Spleen (tissue), 11 donors: Measurements from ENCODE around the gene HSPA4. TPM values are rescaled to one million over a fixed set of nuclear protein-coding genes. Genes with fewer than 3 reads are reported as not detected.
"Not testable (repeated sequence)": the region's sequence is repeated elsewhere in the genome, so short reads cannot be mapped to it uniquely, and the experiment has no call there.

Source experiments
- DNase-seq: peaks from one replicate; pipeline ENCODE4 v3.0.0-alpha.2; 2020
- H3K27ac ChIP-seq, 8 donors: fragments of 200-600 bp; sonication (generic) in 7 of 8; 1 replicate in 4 of 8; 2 replicates in 4 of 8; pipeline versions ENCODE4 v1.5.0 to v1.8.0; 2016 to 2021; ENCODE audit warnings: inconsistent platforms in 4 of 8, mild to moderate bottlenecking in 4 of 8, moderate library complexity in 1 of 8
- H3K27me3 ChIP-seq, 7 donors: fragments of 200-600 bp; sonication (generic) in 6 of 7; replicated peaks in 1 of 7; 1 replicate in 4 of 7; 2 replicates in 3 of 7; pipeline versions ENCODE4 v1.5.0 to v1.8.0; 2016 to 2021; ENCODE audit warnings: inconsistent platforms in 3 of 7, mild to moderate bottlenecking in 1 of 7
- H3K36me3 ChIP-seq, 6 donors: fragments of 200-600 bp; sonication (generic) in 5 of 6; 1 replicate in 4 of 6; 2 replicates in 2 of 6; pipeline versions ENCODE4 v1.5.0 to v1.8.0; 2016 to 2021; ENCODE audit warnings: inconsistent platforms in 2 of 6
- H3K4me1 ChIP-seq, 6 donors: fragments of 200-600 bp; sonication (generic) in 5 of 6; 1 replicate in 3 of 6; 2 replicates in 3 of 6; pipeline versions ENCODE4 v1.5.0 to v1.8.0; 2016 to 2021; ENCODE audit warnings: inconsistent platforms in 3 of 6
- H3K4me3 ChIP-seq, 8 donors: fragments of 200-600 bp; sonication (generic) in 7 of 8; 1 replicate in 4 of 8; 2 replicates in 4 of 8; pipeline versions ENCODE4 v1.5.0 to v1.8.0; 2016 to 2021; ENCODE audit warnings: inconsistent platforms in 4 of 8, mild to moderate bottlenecking in 4 of 8, moderate library complexity in 2 of 8
- H3K9me3 ChIP-seq, 8 donors: fragments of 200-600 bp; sonication (generic) in 7 of 8; 1 replicate in 4 of 8; 2 replicates in 4 of 8; pipeline versions ENCODE4 v1.5.0 to v1.8.0; 2016 to 2021; ENCODE audit warnings: inconsistent platforms in 4 of 8
- CTCF ChIP-seq, 11 experiments: fragments of 200-600 bp in 7 of 11; fragments of 450-650 bp in 4 of 11; sonication (generic) in 4 of 11; IDR thresholded peaks in 8 of 11; conservative IDR thresholded peaks in 3 of 11; 1 replicate in 7 of 11; 2 replicates in 4 of 11; pipeline versions ENCODE4 v1.4.0 to v1.8.0; 2016 to 2021; ENCODE audit warnings: antibody characterized with exemption in 11 of 11, inconsistent platforms in 4 of 11, mild to moderate bottlenecking in 1 of 11
- POLR2A ChIP-seq, 3 donors: fragments of 450-650 bp; IDR thresholded peaks; one replicate each; pipeline ENCODE4 v1.5.1; 2017; ENCODE audit warnings: antibody characterized with exemption in 3 of 3, mild to moderate bottlenecking in 1 of 3
- POLR2AphosphoS5 ChIP-seq, 3 donors: sonication (generic); formaldehyde crosslinking; IDR thresholded peaks; one replicate each; pipeline ENCODE4 v1.5.1; 2017; ENCODE audit warnings: antibody characterized with exemption in 3 of 3
- WGBS, 5 donors: extraction: QIAGEN DNeasy Blood & Tissue Kit in 3 of 5; methylation state at CpG; one replicate each; pipeline versions ENCODE4 v1.1.5 to v1.1.7; 2013 to 2018; 5-methylcytosine and 5-hydroxymethylcytosine counted together
- intact Hi-C: fragments of 100-400 bp; cut with DNase I; formaldehyde crosslinking; loops from one replicate; pipeline ENCODE4 v1.15.0; 2023; ENCODE audit warnings: low total_unique reads
- polyA plus RNA-seq, 3 donors: library from polyadenylated mRNA; stranded (reverse); fragments of 200-250 nt; gene quantifications; one replicate each; pipeline ENCODE4 v1.2.1, GENCODE V29; 2013
- total RNA-seq, 7 donors: library from RNA; depleted of rRNA in 3 of 7; stranded (reverse); fragments of >200 nt in 3 of 7; fragmentation: NEBNext Ultra II Directional in 4 of 7; extraction: Animal tissue kit (Norgen Biotek cat#: 25700) in 4 of 7; gene quantifications; one replicate each; pipeline versions ENCODE4 v1.1.0 to v1.2.1, GENCODE V29; 2016 to 2021
- donor health status: healthy with polysubstance abuse.
- donor health status: DM: no; HTN: no; CAD: no; lungs with moderate emphysema.
- donor health status: DM: no; HTN: no; CAD: no.
- donor health status: Bipolar disorder and iron deficiency.
- donor health status: healthy.
- donor health status: DM: no; HTN: no; CAD: no.
- donor health status: DM: yes; HTN: yes; CAD: no.

HSPA4 gene
- total and polyA plus RNA-seq, 10 donors, result 38.0 to 74.6 (median 60.0) TPM

GRCh38 chr5:133035224-133035623 is 16.6 kb upstream of the HSPA4 start:
- Histone ChIP-seq H3K4me3 (no peak overlapping the region), H3K36me3 (no peaks in the 10 kb centered on the region), H3K27ac (peak overlapping the region in 3 of 8 donors; percentile 80 to 89 (median 83)), H3K4me1 (peaks cover 0 to 42% (median 19%) of the 10 kb centered on the region in 6 donors), H3K9me3 (no peaks in the 10 kb centered on the region), H3K27me3 (no peaks in the 10 kb centered on the region)
- intact Hi-C loops, result no loop called here
- WGBS, 5 donors, result 40 to 73% (median 47%) methylated on average over 2 of the region's 2 CpGs
- no peak for DNase-seq
- no peak for TF ChIP-seq CTCF (IDR thresholded peaks at IDR 0.05 in 8 of 11, conservative IDR thresholded peaks at IDR 0.05 in 3 of 11)
- TF ChIP-seq POLR2AphosphoS5 (IDR thresholded peaks at IDR 0.05), result no peak
- TF ChIP-seq POLR2A (IDR thresholded peaks at IDR 0.05), result no peak

GRCh38 chr5:133036677-133037076 is 15.1 kb upstream of the HSPA4 start:
- intact Hi-C loops, H3K27me3 ChIP-seq, H3K4me3 ChIP-seq, DNase-seq, H3K9me3 ChIP-seq, H3K36me3 ChIP-seq: not testable (repeated sequence)
- peaks cover 0 to 32% (median 17%) of the 10 kb centered on the region in 6 donors for H3K4me1 ChIP-seq
- peak overlapping the region in 2 of 8 donors; percentile 1 to 30 for H3K27ac ChIP-seq
- WGBS, 5 donors, result 84 to 94% (median 90%) methylated on average over 6 of the region's 6 CpGs

GRCh38 chr5:133041157-133041784 is 10.5 kb upstream of the HSPA4 start:
- no peak overlapping the region for H3K27ac ChIP-seq
- WGBS, 5 donors, result 90 to 95% (median 92%) methylated on average over 3 of the region's 3 CpGs
- H3K27me3 ChIP-seq, result no peaks in the 10 kb centered on the region
- H3K9me3 ChIP-seq, result no peaks in the 10 kb centered on the region
- no peak for TF ChIP-seq POLR2AphosphoS5 (IDR thresholded peaks at IDR 0.05)
- no peak for TF ChIP-seq POLR2A (IDR thresholded peaks at IDR 0.05)
- no peak for TF ChIP-seq CTCF (IDR thresholded peaks at IDR 0.05 in 8 of 11, conservative IDR thresholded peaks at IDR 0.05 in 3 of 11)
- DNase-seq, result no peak
- intact Hi-C loops, result no loop called here
- H3K4me1 ChIP-seq, result peaks cover 0 to 2% (median 0%) of the 10 kb centered on the region in 6 donors
- no peaks in the 10 kb centered on the region for H3K36me3 ChIP-seq
- H3K4me3 ChIP-seq, result no peak overlapping the region

GRCh38 chr5:133041910-133042309 is 9.9 kb upstream of the HSPA4 start:
- no peak overlapping the region for H3K4me3 ChIP-seq
- TF ChIP-seq CTCF (IDR thresholded peaks at IDR 0.05 in 8 of 11, conservative IDR thresholded peaks at IDR 0.05 in 3 of 11) (no peak), POLR2AphosphoS5 (IDR thresholded peaks at IDR 0.05) (no peak), POLR2A (IDR thresholded peaks at IDR 0.05) (no peak)
- no peak for DNase-seq
- H3K4me1 ChIP-seq, result peaks cover 0 to 8% (median 0%) of the 10 kb centered on the region in 6 donors
- intact Hi-C loops, result no loop called here
- no peak overlapping the region for H3K27ac ChIP-seq
- H3K9me3 ChIP-seq, result no peaks in the 10 kb centered on the region
- 75 to 96% (median 88%) methylated on average over 1 of the region's 1 CpG for WGBS, 5 donors
- no peaks in the 10 kb centered on the region for H3K36me3 ChIP-seq
- no peaks in the 10 kb centered on the region for H3K27me3 ChIP-seq

- H3K27ac ChIP-seq, DNase-seq, H3K9me3 ChIP-seq, intact Hi-C loops, H3K36me3 ChIP-seq, H3K27me3 ChIP-seq, H3K4me3 ChIP-seq: not testable (repeated sequence)
- peaks cover 6 to 40% (median 17%) of the 10 kb centered on the region in 6 donors for H3K4me1 ChIP-seq
- WGBS, 5 donors, result 74 to 83% (median 79%) methylated on average over 8 of the region's 8 CpGs
Observed at GRCh38 chr5:133046560-133046959, 5.3 kb upstream of the HSPA4 start.
